A549 (cell line): Measurements from ENCODE around the gene LSG1. TPM values are rescaled to one million over a fixed set of nuclear protein-coding genes. Genes with fewer than 3 reads are reported as not detected.

Source experiments
- ATAC-seq, 2 experiments: fragments of 200-7000 bp in 1 of 2; fragments of >200 bp in 1 of 2; cut with Nextera tagmentation in 1 of 2; cut with Tn5 transposase in 1 of 2; 3 replicates each; pipeline versions ENCODE4 v1.8.0 to v1.9.1; 2018 to 2020; ENCODE audit warnings: mild to moderate bottlenecking in 1 of 2, moderate library complexity in 1 of 2
- CTCF ChIA-PET: fragments of 300-600 bp; sonication (Branson Sonifier 250); formaldehyde crosslinking; extraction: SDS; loops from one replicate; lab custom pipeline; 2021; ENCODE audit warnings: antibody characterized with exemption, inconsistent platforms; lab: Yijun Ruan, JAX
- POLR2A ChIA-PET: fragments of 350-600 bp; formaldehyde crosslinking; extraction: SDS; loops from one replicate; lab custom pipeline; 2021; ENCODE audit warnings: antibody characterized with exemption, inconsistent platforms; lab: Yijun Ruan, JAX
- DNase-seq, 2 experiments: peaks; one replicate each; pipeline versions ENCODE4 v3.0.0 to v3.0.0-alpha.2; 2011 to 2016; ENCODE audit warnings: low read depth in 1 of 2, low spot score in 1 of 2
- FAIRE-seq: peaks from 2 replicates; lab custom pipeline; 2011; peaks lifted over from hg19 to GRCh38; lab: Jason Lieb, UNC
- H3K27ac ChIP-seq, 2 experiments: fragments of >200 bp; sonication (Bioruptor Twin); formaldehyde crosslinking; 3 replicates each; pipeline ENCODE4 v1.5.1; 2016 to 2017
- H3K4me1 ChIP-seq: fragments of >200 bp; sonication (Bioruptor Twin); formaldehyde crosslinking; 3 replicates; pipeline ENCODE4 v1.6.1; 2016
- H3K4me2 ChIP-seq: fragments of >200 bp; sonication (Bioruptor Twin); formaldehyde crosslinking; 3 replicates; pipeline ENCODE4 v1.6.1; 2016
- H3K4me3 ChIP-seq: fragments of >200 bp; sonication (Bioruptor Twin); formaldehyde crosslinking; 3 replicates; pipeline ENCODE4 v1.5.1; 2016
- H3K9me3 ChIP-seq: fragments of >200 bp; sonication (Bioruptor Twin); formaldehyde crosslinking; 3 replicates; pipeline ENCODE4 v1.6.1; 2016
- BHLHE40 ChIP-seq: IDR thresholded peaks from 2 replicates; pipeline ENCODE4 v1.6.1; 2012; ENCODE audit warnings: low read depth, low read length, inconsistent platforms
- CBX2 ChIP-seq: fragments of 200-600 bp; sonication (generic); IDR thresholded peaks from 2 replicates; pipeline ENCODE4 v1.6.1; 2016; ENCODE audit warnings: low read depth, mild to moderate bottlenecking, borderline replicate concordance
- CHD4 ChIP-seq: fragments of 200-600 bp; sonication (generic); IDR thresholded peaks from 2 replicates; pipeline ENCODE4 v1.6.1; 2016; ENCODE audit warnings: antibody characterized with exemption, mild to moderate bottlenecking, borderline replicate concordance
- HOXB5 ChIP-seq: fragments of 250-450 bp; sonication (Bioruptor Pico); IDR thresholded peaks from 2 replicates; pipeline ENCODE4 v1.5.0; 2020; ENCODE audit warnings: mild to moderate bottlenecking, moderate library complexity
- JUNB ChIP-seq: fragments of >200 bp; sonication (Bioruptor Twin); formaldehyde crosslinking; IDR thresholded peaks from 2 replicates; pipeline ENCODE4 v1.6.1; 2016
- KDM1A ChIP-seq: fragments of 200-600 bp; sonication (generic); IDR thresholded peaks from 2 replicates; pipeline ENCODE4 v1.6.1; 2016; ENCODE audit warnings: low read depth, mild to moderate bottlenecking
- MAFK ChIP-seq: fragments of 450-650 bp; IDR thresholded peaks from 2 replicates; pipeline ENCODE4 v1.6.1; 2014; ENCODE audit not compliant: partially characterized antibody
- MYC ChIP-seq: IDR thresholded peaks from 2 replicates; pipeline ENCODE4 v1.6.1; 2012; ENCODE audit warnings: mild to moderate bottlenecking, inconsistent platforms, low read length, improper control_type of control experiment, borderline replicate concordance
- POLR2A ChIP-seq: IDR thresholded peaks from 2 replicates; pipeline ENCODE4 v1.6.1; 2012; ENCODE audit warnings: mild to moderate bottlenecking, low read length
- RAD21 ChIP-seq, 2 experiments: fragments of >200 bp in 1 of 2; sonication (Bioruptor Twin) in 1 of 2; formaldehyde crosslinking in 1 of 2; IDR thresholded peaks in 1 of 2; conservative IDR thresholded peaks in 1 of 2; 2 replicates in 1 of 2; 3 replicates in 1 of 2; pipeline ENCODE4 v1.6.1; 2012 to 2018; ENCODE audit warnings: inconsistent platforms in 1 of 2
- SMC3 ChIP-seq: fragments of >200 bp; sonication (Bioruptor Twin); formaldehyde crosslinking; IDR thresholded peaks from 3 replicates; pipeline ENCODE4 v1.6.1; 2018; ENCODE audit warnings: inconsistent platforms
- ZC3H11A ChIP-seq: fragments of 450-650 bp; IDR thresholded peaks from 2 replicates; pipeline ENCODE4 v1.6.1; 2014; ENCODE audit warnings: antibody characterized with exemption, mild to moderate bottlenecking
- WGBS: methylation state at CpG from one replicate; pipeline ENCODE4 v1.1.6; 2017; ENCODE audit errors: missing lambda C conversion rate; 5-methylcytosine and 5-hydroxymethylcytosine counted together
- polyA plus RNA-seq, 4 experiments: library from polyadenylated mRNA; depleted of rRNA in 3 of 4; stranded (reverse); fragments of >200 nt; fragmentation: RNase III in 1 of 4; extraction: RNeasy Plus Mini Kit Qiagen cat#74134 plus additional on column Dnase treatment in 1 of 4; gene quantifications; 2 replicates in 3 of 4; 3 replicates in 1 of 4; pipeline ENCODE4 v1.2.3, GENCODE V29; 2011 to 2017
- TF ChIP-seq, protein P1 (sequence below): IDR thresholded peaks from 2 replicates; pipeline ENCODE4 v1.6.1; 2012; ENCODE audit warnings: low read depth, borderline replicate concordance
- TF ChIP-seq, protein P2 (sequence below): IDR thresholded peaks from 2 replicates; pipeline ENCODE4 v1.6.1; 2012
- TF ChIP-seq, protein P3 (sequence below): fragments of >200 bp; sonication (Bioruptor Twin); formaldehyde crosslinking; IDR thresholded peaks from 3 replicates; pipeline ENCODE4 v1.5.1; 2016

The LSG1 gene
- polyA plus RNA-seq, 2 of the 4 experiments (the other 2 are of a cell fraction) = 37.4 to 70.3 TPM

DNA sequence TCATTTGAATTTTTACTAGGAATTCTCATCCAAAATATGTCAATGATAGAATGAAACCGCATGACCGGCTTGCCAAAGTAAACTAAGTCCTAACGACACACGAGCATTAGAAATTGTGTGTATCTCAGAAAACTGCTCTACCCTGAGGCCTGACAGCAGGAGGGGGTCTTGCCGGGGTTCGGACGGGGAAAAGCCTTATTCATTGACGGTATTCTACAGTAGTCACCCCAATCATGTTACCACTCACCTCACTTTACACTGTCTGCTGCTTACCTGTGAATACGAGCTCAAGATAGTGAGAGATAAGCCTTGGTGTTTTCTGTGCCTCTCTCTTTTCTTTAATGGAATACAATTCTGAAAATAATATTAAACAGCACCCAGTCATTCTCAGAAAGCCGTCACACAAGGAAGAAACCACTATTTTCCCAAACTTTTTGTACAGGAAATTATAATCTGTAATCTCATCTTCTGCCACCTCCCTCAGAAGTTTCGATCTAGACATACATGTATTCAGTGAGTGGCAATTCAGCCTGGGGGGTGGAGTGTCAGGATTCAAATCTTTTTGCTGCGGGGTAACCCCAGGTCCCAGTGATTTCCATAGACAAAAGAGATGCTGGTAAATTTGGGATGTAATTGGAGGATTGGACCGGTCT lies 13.2 kb upstream of the LSG1 start:
- 47% methylated on average over 12 of the region's 13 CpGs for WGBS

DNA sequence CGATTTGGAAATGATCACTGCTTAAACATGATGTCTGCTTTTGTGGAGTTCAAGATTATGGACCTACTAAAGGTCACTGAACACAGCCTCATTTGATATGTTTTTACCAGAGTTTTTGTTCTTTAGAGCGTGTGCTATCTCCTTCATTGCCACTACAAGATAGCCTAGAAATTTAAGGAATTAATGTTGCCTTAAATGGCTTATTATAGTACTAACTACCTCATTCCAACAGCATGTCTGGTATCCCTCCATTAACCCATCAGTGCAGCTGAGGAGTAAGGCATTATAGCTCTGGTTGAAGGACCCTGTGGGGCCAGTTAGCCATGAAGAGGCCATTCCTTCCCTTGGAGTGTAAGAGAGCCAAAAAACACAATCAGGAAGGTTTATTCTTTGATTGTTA lies 11.4 kb upstream of the LSG1 start:
- peak overlapping the region in 1 of 2 experiments; percentile 39; a peak in 1 of 6 replicates for H3K27ac ChIP-seq
- 76% methylated on average over 2 of the region's 2 CpGs for WGBS
- ATAC-seq (no peak), DNase-seq (no peak)
- POLR2A ChIA-PET = interaction anchor here (1.4 to 1.5 kb wide), 2 partner anchors 11 to 423 kb away, joined by 4 to 18 read pairs; partner anchors contain the start of gene LSG1
- no peak overlapping the region for H3K4me2 ChIP-seq
- no peak for TF ChIP-seq KDM1A
- TF ChIP-seq MYC = no peak
- TF ChIP-seq ZC3H11A = no peak
- TF ChIP-seq, all 56 proteins: peak for 0
- Histone ChIP-seq H3K4me3 (no peak overlapping the region), H3K9me3 (no peaks in the 10 kb centered on the region), H3K4me1 (peaks cover 30% of the 10 kb centered on the region)
- CTCF ChIA-PET = interaction anchor here (1.0 to 4.5 kb wide), 31 partner anchors 11 to 854 kb away, joined by 3 to 63 read pairs (median 5); partner anchors contain the start of genes LSG1 and XXYLT1
- no peak for FAIRE-seq

More for the DNA sequence above, 13.2 kb upstream of the LSG1 start:
- Histone ChIP-seq H3K4me3 (peak overlapping the region; percentile 55), H3K9me3 (no peaks in the 10 kb centered on the region), H3K4me1 (peaks cover 34% of the 10 kb centered on the region), H3K4me2 (peak overlapping the region; percentile 99), H3K27ac (peak overlapping the region in 1 of 2 experiments; percentile 89; a peak in 2 of 6 replicates)
- DNase-seq = no peak
- CTCF ChIA-PET = interaction anchor here (1.2 to 5.5 kb wide), 3 partner anchors 14 to 572 kb away, joined by 4 to 30 read pairs (median 19); partner anchors contain the start of gene LSG1
- ATAC-seq = no peak
- no peak for FAIRE-seq
- POLR2A ChIA-PET = interaction anchor here (0.6 to 2.9 kb wide), 5 partner anchors 14 to 572 kb away, joined by 3 to 28 read pairs (median 3); partner anchors contain the start of gene LSG1
- no peak for TF ChIP-seq JUNB

DNA sequence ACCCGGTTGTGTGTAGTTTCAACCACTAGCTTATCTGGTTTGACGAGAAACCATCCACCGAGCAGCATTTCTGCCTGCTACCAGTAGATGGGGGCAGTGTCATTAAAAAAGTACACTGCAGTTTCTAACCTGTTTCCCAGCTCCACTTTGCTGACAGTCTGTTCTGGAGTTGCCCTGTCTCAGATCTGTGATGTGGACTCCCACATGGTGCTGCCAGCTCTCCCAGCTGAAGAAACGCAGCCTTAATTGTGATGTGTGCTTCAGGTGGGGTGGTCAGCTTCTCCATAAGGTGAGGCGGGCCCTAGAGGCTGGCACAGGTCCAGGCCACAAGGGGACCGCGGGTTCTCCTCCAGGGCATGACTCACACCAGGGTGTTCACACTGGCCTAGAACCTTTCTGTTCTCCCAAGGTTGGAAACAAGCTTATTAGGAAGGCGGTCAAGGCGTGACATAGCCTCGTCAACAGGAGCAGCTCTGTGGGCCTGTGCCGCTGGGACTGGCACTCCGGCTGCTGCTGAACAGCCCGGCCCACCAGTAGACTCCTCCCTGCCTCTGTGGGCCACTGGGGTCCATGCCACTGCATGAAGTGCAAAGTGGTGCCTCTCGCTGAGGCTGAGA lies 10.8 kb upstream of the LSG1 start:
- FAIRE-seq (peak; percentile 49), ATAC-seq (peak; percentile 65 to 77), DNase-seq (peak; percentile 78 to 81)
- Histone ChIP-seq H3K4me2 (peak overlapping the region; percentile 54), H3K4me3 (no peak overlapping the region), H3K27ac (peak overlapping the region; percentile 39 to 72; a peak in 5 of 6 replicates), H3K9me3 (no peaks in the 10 kb centered on the region), H3K4me1 (peaks cover 25% of the 10 kb centered on the region)
- TF ChIP-seq CHD4 = no peak
- no peak for TF ChIP-seq POLR2A
- peak; percentile 87 to 89 for TF ChIP-seq RAD21 (conservative IDR thresholded peaks at IDR 0.05 in 1 of 2, IDR thresholded peaks at IDR 0.05 in 1 of 2)
- peak; percentile 82 for TF ChIP-seq SMC3
- TF ChIP-seq, protein P1, sequence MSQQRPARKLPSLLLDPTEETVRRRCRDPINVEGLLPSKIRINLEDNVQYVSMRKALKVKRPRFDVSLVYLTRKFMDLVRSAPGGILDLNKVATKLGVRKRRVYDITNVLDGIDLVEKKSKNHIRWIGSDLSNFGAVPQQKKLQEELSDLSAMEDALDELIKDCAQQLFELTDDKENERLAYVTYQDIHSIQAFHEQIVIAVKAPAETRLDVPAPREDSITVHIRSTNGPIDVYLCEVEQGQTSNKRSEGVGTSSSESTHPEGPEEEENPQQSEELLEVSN = no peak
- TF ChIP-seq, protein P2, sequence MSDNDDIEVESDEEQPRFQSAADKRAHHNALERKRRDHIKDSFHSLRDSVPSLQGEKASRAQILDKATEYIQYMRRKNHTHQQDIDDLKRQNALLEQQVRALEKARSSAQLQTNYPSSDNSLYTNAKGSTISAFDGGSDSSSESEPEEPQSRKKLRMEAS = 0 out of 2 replicates have a peak, but pooled peaks have one; percentile 15
- TF ChIP-seq, protein P3, sequence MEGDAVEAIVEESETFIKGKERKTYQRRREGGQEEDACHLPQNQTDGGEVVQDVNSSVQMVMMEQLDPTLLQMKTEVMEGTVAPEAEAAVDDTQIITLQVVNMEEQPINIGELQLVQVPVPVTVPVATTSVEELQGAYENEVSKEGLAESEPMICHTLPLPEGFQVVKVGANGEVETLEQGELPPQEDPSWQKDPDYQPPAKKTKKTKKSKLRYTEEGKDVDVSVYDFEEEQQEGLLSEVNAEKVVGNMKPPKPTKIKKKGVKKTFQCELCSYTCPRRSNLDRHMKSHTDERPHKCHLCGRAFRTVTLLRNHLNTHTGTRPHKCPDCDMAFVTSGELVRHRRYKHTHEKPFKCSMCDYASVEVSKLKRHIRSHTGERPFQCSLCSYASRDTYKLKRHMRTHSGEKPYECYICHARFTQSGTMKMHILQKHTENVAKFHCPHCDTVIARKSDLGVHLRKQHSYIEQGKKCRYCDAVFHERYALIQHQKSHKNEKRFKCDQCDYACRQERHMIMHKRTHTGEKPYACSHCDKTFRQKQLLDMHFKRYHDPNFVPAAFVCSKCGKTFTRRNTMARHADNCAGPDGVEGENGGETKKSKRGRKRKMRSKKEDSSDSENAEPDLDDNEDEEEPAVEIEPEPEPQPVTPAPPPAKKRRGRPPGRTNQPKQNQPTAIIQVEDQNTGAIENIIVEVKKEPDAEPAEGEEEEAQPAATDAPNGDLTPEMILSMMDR = peak; percentile 85
- no peak for TF ChIP-seq HOXB5 (CRISPR knock-in tag)
- TF ChIP-seq BHLHE40 = no peak
- TF ChIP-seq CBX2 = no peak
- no peak for TF ChIP-seq MYC
- no peak for TF ChIP-seq MAFK
- no peak for TF ChIP-seq KDM1A
- POLR2A ChIA-PET = interaction anchor here (0.6 to 1.5 kb wide), 6 partner anchors 9 to 759 kb away, joined by 3 to 18 read pairs (median 4); partner anchors contain the start of genes ACAP2, LSG1 and XXYLT1
- WGBS = 31% methylated on average over 8 of the region's 14 CpGs
- CTCF ChIA-PET = interaction anchor here (0.7 to 4.5 kb wide), 55 partner anchors 10 to 855 kb away, joined by 3 to 63 read pairs (median 4); partner anchors contain the start of genes LSG1 and XXYLT1
